HG03378 (cell line): ENCODE measurements around the gene PRRT1B.
"Not testable (repeated sequence)": the region's sequence is repeated elsewhere in the genome, so short reads cannot be mapped to it uniquely, and the experiment has no call there.

Experiments used
- ATAC-seq: cut with Tn5 transposase; IDR thresholded peaks from one replicate; pipeline ENCODE4 v1.9.1; 2021; ENCODE audit warnings: mild to moderate bottlenecking, moderate library complexity; ENCODE audit not compliant: unreplicated experiment

PRRT1B gene

DNA sequence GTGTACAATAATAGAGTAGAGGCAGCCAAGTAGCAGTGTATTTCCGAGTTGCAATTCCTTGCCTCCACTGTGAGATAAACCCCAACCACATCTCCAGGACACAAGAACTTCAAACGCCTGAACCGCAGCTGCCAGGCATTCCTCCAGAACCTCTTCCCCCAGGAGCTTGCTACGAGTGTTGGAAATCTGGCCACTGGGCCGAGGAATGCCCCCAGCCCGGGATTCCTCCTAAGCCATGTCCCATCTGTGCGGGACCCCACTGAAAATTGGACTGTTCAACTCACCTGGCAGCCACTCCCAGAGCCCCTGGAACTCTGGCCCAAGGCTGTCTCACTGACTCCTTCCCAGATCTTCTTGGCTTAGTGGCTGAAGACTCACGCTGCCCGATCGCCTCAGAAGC lies 3.9 kb downstream of the PRRT1B start:
- not testable (repeated sequence) for ATAC-seq

DNA sequence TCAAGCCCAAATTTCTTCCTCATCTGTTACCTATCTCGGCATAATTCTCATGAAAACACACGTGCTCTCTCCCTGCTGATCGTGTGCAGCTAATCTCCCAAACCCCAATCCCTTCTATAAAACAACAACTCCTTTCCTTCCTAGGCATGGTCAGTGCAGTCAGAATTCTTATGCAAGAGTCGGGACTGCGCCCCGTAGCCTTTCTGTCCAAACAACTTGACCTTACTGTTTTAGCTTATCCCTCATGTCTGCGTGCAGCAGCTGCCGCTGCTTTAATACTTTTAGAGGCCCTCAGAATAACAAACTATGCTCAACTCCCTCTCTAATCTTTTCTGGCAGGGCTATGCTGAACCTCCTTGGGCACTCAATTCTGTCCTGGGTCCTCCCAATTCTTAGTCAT lies 5.1 kb downstream of the PRRT1B start:
- not testable (repeated sequence) for ATAC-seq

DNA sequence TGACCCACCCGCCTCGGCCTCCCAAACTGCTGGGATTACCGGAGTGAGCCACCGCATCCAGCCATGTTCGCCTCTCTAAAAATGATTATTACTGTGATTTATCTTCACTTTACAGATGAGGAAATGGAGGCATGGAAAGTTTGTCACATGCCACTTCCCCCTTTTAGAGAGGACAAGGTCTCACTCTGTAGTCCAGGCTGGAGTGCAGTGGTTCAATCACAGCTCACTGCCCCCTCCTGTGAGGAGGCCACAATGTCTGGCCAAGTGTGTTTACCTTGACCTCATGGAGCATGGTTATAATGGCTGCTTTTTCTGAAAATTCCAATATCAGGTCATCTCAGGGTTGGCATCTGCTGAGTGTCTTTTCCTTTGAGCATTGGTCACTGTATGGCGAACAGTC lies 6.7 kb downstream of the PRRT1B start:
- no peak for ATAC-seq

DNA sequence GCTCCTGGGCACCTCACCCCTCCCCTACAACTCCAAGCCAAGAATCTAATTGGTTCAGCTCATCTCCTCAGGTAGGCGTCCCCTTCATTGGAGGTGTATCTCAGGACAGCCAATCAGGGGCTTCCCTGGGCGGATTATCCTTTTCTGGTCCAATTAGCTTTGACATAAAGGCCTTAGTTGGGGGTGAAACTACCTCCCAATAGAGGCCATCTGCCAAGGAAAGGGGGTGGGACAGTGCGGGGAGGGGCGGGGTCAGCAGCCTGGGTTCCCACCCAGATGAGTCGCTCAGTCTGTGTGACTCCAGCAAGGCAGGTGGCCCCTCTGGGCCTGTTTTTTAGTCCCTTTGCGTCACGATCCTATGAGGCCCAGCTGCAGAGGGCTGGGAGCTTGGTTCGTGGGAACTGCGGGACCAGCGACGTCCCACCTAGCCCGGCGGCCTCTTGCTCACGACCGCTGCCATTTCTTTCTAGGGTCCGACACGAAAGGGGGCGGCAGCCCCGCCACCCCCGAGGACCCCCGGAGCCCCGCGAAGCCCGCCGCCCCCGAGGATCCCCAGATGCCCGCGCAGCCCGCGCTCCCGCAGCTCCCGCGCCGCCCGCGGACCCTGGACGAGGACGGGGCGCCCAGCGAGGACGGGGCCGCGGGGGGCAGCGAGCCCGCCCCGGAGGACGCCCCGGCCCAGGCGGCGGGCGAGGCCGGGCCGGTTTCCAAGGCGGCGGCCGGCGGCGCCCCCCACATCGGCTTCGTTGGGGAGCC lies 8.9 kb downstream of the PRRT1B start:
- ATAC-seq: no peak

DNA sequence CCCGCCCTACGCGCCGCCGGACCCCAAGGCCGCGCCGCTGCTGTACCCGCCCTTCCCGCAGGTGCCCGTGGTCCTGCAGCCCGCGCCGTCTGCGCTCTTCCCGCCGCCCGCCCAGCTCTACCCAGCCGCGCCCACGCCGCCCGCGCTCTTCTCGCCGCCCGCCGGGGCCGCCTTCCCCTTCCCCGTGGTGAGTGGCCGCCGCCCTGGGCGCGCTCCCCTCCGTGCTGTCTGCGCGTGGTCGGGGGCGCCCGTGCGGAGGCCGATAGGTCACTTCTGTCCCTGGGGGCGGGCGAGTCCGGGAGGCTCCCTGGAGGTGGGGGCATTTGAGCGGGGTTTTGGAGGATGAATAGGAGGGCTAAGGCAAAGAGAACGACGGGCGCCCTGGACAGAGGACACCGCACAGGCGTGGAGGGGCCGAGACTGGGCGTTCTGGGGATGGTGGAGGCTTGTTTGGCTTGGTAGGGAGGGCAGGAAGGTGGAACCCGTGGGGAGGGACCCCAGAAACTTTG lies 9.6 kb downstream of the PRRT1B start:
- ATAC-seq: no peak

DNA sequence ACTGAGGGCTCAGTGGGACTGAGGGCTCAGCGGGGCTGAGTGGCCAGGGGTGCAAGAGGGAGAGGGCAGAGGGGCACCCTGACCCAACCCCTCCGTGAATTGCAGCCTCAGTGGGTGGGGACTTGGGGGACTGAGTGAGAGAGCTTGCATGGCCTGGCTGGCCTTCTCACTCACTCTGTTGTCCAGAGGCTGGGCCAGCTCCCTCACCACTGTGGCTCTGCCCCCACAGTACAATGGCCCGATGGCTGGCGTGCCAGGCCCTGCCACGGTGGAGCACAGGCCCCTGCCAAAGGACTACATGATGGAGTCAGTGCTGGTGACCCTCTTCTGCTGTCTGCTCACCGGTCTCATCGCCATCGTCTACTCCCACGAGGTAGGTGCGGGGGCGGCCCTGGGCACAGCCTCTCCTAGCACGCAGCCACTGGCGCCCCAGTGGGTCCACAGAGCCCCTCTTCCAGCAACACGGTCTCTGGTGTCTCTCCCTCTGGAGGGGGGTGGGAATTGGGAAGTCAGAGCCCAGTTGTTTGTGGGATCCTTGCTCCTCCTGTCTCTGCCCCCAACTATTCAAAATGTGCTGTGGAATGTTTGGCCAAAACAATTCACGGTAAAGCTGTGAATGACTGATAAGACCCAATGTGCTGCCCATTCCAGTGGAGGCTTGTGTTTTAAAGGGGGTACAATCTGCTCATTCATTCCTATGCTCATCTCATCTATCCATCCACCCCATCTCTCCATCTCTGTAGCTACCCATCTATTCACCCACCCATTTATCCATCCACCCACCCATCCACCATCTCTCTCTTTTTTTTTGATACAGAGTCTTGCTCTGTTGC lies 10.7 kb downstream of the PRRT1B start:
- ATAC-seq: no peak

DNA sequence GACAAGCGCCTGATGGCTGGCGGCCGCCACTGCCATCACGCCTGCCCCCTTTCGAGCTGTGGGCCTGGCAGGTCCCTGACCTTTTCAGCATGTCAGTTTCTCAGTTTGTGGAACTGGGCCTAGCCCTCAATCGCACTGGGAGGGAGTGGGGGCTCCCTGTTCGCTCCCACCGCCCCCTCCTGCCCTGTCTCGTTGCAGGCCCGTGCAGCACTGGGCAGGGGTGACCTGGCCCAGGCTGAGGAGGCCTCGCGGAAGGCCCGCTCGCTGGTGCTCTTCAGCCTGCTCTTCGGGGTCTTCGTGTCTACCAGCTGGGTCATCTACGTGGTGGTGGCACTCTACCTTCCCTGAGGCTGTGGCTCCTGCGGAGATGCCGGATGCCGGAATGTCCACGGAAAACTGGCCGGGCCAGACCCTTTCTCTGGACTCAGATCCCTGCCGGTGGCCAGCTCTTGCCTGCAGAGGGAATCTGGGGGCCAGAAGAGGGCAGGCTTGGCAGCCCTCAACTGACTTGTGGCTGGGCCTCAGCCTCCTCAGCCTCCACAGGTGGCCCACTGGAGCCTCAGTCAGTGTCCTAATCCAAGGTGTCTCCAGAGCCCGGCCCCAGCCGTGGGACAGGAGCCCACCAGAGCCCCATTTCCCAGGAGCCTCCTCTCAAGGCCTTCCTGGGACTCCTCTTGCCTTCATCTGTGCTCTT lies 12.7 kb downstream of the PRRT1B start:
- ATAC-seq: no peak

DNA sequence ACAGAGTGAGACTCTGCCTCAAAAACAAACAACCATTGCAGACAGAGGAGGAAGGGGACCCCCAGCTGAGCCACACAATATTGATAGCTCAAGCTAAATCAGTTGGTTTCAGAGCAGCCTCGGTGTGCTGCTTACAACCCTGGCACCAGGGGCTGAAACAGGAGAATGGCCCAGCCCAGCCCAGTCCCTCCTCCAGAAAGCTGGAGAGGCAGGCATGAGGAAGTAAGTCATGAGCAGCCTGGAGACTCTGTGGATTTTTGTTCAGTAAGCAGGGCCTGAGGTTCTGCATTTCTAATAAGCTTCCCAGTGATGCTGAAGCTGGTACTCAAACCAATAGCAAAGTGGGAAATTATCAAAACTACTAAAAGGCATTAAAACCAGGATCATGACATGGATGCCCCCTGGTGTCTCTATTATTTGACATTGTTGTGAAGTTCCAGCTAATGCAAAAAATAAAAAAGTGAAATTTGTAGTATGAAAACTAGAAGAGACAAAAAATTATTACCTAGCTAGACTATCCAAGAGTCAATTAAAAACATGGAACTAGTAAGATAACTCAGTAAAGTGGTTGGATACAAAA lies 14.2 kb downstream of the PRRT1B start:
- no peak for ATAC-seq

DNA sequence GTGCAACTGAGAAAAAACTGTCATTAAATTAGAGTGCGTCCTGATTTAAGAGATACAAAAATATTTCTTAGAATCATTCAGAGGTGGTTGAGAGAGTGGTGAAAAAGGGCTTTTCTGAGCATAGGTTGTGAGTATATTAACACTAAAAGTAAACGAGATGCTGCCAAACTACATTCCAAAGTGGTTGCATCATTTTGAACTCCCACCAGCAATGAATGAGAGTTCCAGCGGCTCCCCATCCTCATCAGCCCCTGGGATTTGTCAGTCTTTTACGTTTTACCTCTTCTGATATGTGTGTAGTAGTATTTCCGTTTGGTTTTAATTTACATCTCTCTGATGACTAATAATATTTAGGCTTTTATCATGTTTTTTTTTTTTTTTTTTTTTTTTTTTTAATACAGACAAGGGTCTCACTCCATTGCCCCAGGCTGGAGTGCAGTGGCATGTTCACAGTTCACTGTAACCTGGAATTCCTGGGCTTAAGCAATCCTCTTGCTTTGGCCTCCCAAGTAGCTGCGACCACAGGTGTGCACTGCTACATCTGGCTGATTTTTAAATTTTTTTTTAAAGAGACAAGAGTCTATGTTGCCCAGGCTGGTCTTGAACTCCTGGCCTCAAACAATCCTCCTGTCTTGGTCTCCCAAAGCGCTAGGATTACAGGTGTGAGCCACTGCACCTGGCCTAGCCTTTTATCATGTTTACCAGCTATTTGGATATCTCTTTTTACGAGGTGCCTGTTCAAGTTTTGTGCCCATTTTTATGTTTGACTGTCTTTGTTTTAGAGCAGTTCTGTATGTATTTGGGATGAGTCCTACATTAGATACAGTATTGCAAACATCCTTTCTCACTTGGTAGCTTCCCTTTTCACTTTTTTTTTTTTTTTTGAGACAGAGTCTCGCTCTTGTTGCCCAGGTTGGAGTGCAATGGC lies 17.0 kb downstream of the PRRT1B start:
- no peak for ATAC-seq

DNA sequence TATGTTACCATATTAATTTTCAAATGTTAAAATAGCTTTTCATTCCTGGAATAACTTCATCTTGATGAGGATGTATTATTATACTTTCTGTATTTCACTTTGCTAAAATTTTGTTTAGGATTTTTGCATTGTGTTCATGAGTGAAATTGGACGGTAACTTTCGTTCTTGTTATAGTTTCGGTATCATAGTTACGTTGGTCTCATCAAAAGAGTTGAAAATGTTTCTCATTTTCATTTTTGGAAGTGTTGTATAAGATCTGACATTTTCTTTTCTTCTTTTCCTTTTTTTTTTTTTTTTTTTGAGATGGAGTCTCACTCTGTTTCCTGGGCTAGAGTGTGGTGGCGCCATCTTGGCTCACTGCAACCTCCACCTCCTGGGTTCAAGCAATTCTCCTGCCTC lies 20.0 kb downstream of the PRRT1B start:
- no peak for ATAC-seq

DNA sequence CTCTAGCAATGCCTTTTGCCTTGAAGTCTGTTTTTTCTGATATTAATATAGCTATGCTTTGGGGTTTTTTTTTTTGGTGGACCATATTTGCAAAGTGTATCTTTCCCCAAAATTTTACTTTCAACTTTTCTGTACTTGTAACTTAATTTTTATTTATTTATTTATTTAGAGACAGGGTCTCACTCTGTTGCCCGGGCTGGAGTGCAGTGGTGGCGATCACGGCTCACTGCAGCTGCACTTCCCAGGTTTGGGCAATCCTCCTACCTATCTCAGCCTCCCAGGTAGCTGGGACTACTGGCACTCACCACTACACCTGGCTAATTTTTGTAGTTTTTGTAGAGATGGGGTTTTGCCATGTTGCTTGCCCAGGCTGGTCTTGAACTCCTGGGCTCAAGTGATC lies 20.8 kb downstream of the PRRT1B start:
- no peak for ATAC-seq

DNA sequence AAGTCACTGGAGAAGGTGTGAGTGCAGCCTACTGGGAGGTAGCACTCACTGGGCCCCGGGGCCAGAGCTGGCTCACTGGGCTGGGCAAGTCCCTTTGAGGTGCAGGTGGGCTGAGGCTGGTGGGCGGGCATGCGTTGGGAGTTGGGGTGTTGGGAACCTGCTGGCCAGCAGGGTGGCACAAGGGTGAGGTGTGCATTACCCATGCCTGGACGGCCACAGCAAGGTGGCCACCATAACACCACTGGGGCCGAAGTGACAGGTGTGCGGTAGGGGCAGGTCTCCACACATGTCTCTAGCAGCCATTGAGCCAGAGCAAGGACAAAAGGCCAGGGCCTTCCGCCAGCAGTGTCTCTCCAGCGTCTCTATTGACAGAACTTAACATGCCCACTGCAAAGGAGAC lies 22.6 kb downstream of the PRRT1B start:
- no peak for ATAC-seq

DNA sequence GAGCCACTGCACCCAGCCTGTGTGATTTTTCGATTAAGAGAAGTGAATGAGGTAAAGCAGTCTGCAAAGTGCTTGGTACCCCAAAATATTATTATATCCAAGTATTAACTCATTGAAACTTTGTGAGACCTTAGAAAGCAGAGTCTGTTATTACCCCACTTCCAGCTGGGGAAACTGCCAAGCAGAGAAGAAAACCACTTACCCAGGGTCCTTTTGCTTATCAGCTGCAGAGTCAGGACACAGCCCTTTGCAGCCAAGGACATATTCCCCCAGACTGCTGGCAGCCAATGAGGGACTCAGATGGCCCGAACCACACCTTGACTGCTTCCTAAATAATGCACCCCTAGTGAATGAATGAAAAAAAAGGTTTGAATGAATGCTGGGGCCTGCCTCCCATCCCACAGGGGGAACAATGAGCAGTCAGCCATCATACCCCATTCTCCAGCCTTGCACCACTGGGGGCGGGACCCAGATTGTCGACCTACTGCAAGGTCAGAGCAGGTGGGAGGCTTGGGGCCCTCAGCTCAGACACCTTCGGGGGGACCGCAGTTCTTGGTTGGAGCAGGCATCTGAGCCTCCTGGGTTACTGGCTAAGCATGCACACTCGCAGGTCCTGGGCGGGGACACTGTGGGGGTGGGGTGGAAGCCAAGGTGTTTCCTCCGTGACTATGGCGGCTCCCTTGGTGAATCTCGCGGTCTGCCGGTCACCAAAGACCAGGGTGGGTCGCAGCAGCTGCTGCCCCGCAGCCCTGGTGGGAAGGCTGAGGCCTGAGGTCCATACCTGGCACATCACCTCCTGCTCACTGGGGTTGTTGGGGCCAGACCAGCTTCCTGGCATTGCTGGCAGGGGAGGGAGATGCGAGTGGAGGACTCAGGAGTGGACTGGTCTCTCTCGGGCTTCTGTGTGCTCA lies 29.7 kb downstream of the PRRT1B start:
- ATAC-seq: no peak

DNA sequence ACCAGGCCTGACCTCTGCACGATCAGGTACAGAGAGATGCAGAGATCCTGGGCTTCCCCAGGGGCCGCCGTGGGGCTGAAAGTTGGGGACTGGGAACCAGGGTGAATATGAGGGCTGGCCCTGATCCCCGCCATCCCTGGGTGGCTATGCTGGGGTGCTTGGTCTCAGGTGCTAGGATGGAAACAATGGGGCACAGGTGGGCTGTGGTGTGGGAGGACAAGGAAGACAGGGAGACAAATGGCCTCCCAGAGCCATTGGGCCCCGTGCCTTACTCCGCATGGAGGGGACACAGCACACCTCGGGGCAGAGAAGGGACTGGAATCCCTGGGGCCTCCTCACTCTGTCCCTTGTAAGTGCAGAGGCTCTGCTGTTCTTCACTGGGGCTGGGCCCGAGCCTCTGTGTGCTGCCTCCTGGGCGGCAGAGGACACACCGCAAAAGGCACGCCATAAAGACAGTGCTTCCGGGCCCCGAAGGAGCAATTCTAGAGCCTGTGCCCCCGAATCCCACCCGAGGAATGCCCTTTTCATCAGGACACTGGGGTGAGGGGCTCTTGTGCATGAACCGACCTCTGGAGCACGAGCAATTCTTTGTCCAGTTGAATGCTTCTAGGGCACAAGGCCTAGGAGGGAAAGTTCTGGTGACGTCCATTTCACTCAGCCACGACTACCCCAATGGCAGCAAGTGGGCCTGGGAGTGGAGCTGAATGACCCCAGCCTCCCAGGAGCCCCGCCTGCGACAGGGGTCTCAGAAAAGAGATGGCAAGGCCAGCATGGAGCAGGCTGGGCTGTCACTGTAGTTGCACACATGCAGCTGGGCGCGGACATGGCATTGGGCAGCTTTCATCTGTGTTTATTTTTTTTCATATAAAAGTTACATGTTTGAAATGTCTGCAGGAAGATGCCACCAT lies 30.9 kb downstream of the PRRT1B start:
- ATAC-seq: no peak

DNA sequence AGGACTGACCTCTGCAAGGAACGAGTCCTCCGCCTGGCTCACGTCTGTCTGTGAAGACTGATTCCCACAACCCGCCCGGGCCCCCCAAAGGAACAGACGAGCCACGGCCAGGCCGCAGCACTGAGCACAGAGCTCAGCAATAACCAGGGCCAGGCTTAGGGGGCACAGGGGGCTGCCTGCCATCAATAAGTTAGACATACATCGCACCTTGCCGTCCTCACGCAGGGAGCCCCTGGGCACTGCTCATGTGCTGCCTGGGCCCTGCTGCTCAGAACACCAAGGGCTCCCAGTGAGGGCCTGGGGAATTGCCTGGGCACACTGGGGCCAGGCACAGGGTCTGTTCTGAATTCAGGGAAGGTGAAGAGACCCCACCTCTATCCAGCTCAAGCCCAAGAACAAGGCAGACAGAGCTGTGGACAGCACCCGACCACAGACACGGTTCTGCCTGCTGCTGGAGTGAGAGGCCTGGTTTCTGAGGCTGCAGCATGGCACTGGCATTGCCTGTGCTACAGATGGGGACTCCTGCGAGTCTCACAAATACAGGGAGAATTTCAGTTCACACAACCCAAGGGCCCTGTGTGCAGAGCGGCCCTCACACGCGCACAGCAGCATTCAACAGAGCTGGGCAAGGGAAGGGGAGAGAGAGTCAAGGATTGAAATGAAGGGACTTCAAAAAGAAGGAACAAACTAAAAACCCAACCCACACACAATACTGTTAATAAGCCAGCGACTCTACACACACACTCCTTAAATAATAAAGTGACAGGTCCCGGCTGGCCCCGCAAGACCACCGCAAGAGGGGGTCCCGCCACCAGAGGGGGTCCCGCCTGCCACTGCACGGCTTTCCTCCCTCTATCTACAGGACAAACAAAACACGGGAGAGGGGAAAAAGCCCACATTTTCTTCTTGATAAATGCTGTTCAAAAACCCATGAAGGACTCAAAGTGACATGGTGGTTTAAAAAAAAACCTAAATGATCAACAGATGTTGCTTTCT lies 32.0 kb downstream of the PRRT1B start:
- ATAC-seq: no peak

DNA sequence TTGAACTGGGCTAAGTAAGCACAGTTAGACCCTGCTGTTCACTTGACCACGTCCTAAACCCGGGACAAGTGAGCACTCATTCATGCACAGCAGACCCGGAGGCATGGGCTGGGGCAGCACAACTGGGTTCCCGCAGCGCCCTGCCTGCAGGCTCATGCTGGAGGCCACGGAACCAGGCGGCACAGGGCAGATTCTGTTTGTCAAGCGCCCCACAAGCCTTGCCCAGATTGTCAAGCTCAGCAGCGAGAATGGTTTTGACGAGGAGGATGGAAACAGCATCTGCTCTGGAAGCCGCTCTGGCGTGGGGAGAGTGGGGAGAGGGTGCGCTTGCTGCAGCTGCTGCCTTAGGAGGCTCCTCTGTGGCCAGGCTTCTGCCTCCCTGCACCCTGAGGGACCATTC lies 32.7 kb downstream of the PRRT1B start:
- ATAC-seq: no peak
